ENCODE measurements around the gene ALKBH8. TPM values are rescaled to one million over a fixed set of nuclear protein-coding genes. Genes with fewer than 3 reads are reported as not detected.

ALKBH8 gene
- total RNA-seq, 3 donors from 2014 or later (not counting 1 experiment from before 2014, with no cell fraction given) = 6.9 to 11.8 (median 9.0) TPM

DNA sequence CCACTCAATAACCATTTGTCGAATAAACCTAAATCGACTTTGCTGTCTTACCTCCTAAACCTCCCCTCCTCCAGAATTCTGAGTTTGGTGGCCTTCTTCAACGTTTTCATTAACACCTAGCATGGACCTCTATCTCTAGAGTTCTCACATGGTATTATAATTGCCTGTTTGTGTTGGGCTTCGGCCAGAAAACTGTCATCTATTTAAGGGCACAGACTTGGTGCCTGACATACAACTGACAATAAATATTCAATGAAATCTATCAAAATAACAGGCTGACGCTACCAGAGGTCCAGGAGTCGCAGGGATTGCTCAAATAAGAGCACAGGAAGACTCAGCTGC lies 687 bp downstream of the ALKBH8 start:
- peaks cover 1% of the 10 kb centered on the region for H3K36me3 Mint-ChIP-seq
- no peaks in the 10 kb centered on the region for H3K9me3 Mint-ChIP-seq
- H3K4me3 ChIP-seq (ENCODE audit: low read length) = peak overlapping the region; percentile 70
- intact Hi-C loops (cut with micrococcal nuclease) = loop anchor here (1.0 kb wide), 1 partner anchor 108 kb away; the partner anchor contains the start of gene CWF19L2
- peak overlapping the region; percentile 94 for H3K4me3 Mint-ChIP-seq
- H3K4me1 Mint-ChIP-seq = peaks cover 27 to 39% of the 10 kb centered on the region in 2 donors
- H3K27me3 ChIP-seq (ENCODE audit: control insufficient read depth, insufficient read depth, low read length) = no peaks in the 10 kb centered on the region
- DNase-seq (no peak), ATAC-seq (peak in 1 of 3 donors; percentile 1)
- peaks cover 19% of the 10 kb centered on the region for H3K4me1 ChIP-seq (ENCODE audit: control insufficient read depth, insufficient read depth, low read length)
- H3K36me3 ChIP-seq (ENCODE audit: control insufficient read depth, insufficient read depth, low read length) = peaks cover 9% of the 10 kb centered on the region
- peak overlapping the region; percentile 91 to 93 for H3K27ac Mint-ChIP-seq
- TF ChIP-seq, protein P1, sequence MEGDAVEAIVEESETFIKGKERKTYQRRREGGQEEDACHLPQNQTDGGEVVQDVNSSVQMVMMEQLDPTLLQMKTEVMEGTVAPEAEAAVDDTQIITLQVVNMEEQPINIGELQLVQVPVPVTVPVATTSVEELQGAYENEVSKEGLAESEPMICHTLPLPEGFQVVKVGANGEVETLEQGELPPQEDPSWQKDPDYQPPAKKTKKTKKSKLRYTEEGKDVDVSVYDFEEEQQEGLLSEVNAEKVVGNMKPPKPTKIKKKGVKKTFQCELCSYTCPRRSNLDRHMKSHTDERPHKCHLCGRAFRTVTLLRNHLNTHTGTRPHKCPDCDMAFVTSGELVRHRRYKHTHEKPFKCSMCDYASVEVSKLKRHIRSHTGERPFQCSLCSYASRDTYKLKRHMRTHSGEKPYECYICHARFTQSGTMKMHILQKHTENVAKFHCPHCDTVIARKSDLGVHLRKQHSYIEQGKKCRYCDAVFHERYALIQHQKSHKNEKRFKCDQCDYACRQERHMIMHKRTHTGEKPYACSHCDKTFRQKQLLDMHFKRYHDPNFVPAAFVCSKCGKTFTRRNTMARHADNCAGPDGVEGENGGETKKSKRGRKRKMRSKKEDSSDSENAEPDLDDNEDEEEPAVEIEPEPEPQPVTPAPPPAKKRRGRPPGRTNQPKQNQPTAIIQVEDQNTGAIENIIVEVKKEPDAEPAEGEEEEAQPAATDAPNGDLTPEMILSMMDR (IDR thresholded peaks at IDR 0.05) = no peak
- H3K9me3 ChIP-seq (ENCODE audit: control insufficient read depth, insufficient read depth, low read length) = no peaks in the 10 kb centered on the region
- H3K27ac ChIP-seq (ENCODE audit: low read length) = peak overlapping the region; percentile 75
- 13% methylated on average over 5 of the region's 6 CpGs for WGBS (ENCODE audit: insufficient coverage)
- peaks cover 0 to under 1% of the 10 kb centered on the region in 2 donors for H3K27me3 Mint-ChIP-seq (ENCODE audit: low read depth in 2 of 2)

DNA sequence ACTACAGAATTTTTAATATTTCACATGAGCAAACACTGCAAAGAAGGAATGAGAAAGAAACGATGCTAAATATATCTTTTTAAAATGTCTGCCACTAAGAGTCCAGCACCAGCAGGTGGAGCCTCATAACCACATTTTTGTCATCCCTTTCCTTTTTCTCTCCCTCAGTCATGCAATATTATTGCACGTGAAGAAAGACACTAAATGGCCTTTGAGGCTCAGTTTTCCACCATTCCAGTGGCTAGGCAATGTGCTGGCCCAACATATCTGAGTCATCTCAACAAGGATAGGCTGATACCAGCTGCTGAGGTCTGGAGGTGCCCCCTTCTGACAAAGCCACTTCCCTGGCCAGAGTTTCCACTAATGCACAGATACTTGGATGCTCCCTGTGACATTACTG lies 1.8 kb downstream of the ALKBH8 start:
- peak overlapping the region; percentile 21 to 93 for H3K27ac Mint-ChIP-seq
- Histone ChIP-seq H3K27me3 (ENCODE audit: control insufficient read depth, insufficient read depth, low read length) (no peaks in the 10 kb centered on the region), H3K9me3 (ENCODE audit: control insufficient read depth, insufficient read depth, low read length) (no peaks in the 10 kb centered on the region), H3K27ac (ENCODE audit: low read length) (no peak overlapping the region), H3K4me3 (ENCODE audit: low read length) (no peak overlapping the region), H3K4me1 (ENCODE audit: control insufficient read depth, insufficient read depth, low read length) (peaks cover 19% of the 10 kb centered on the region), H3K36me3 (ENCODE audit: control insufficient read depth, insufficient read depth, low read length) (peaks cover 13% of the 10 kb centered on the region)
- ATAC-seq = no peak
- H3K4me1 Mint-ChIP-seq = peaks cover 27 to 39% of the 10 kb centered on the region in 2 donors
- peak overlapping the region; percentile 18 for H3K4me3 Mint-ChIP-seq
- H3K36me3 Mint-ChIP-seq = peaks cover 10% of the 10 kb centered on the region
- WGBS (ENCODE audit: insufficient coverage) = 2% methylated on average over 2 of the region's 2 CpGs
- H3K9me3 Mint-ChIP-seq = no peaks in the 10 kb centered on the region
- TF ChIP-seq, protein P1 (IDR thresholded peaks at IDR 0.05) = peak; percentile 35
- H3K27me3 Mint-ChIP-seq (ENCODE audit: low read depth in 2 of 2) = no peaks in the 10 kb centered on the region
- intact Hi-C loops (cut with micrococcal nuclease) = loop anchor here (2.0 kb wide), 1 partner anchor 15 kb away; no protein-coding TSS in a partner anchor
- DNase-seq = peak in 1 of 2 donors; percentile 70

DNA sequence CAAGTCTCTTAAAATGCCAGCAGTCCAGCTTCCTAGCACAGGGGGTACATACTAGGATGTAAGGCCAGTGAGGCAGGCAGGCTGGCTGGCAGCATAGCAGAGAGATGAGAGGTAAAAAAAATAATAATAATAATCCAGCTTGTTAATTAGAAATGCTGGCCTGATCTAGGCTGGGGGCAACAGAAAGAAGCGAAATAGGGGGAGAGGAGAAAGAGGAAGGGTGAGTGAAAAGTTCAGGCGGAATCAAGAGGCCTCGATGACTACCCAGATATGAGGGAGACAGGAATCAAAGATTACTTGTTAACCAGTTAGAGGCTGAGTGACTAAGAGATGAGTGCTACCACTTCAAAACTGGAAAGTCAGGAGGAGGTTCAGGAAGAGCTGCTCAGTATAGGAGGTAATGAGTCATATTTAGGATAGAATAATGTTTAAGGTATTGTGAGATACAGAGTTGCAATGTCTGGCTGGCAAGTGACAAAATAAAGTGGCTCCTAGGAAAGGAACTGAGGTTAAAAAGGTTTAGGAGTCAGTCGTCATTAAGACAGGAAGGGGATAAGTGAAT lies 2.8 kb downstream of the ALKBH8 start:
- no peaks in the 10 kb centered on the region for H3K9me3 ChIP-seq (ENCODE audit: control insufficient read depth, insufficient read depth, low read length)
- Mint-ChIP-seq H3K27me3 (ENCODE audit: low read depth in 2 of 2) (no peaks in the 10 kb centered on the region), H3K4me3 (peak overlapping the region; percentile 17), H3K9me3 (no peaks in the 10 kb centered on the region), H3K36me3 (peaks cover 10% of the 10 kb centered on the region), H3K27ac (peak overlapping the region in 1 of 2 donors; percentile 6), H3K4me1 (peaks cover 27 to 39% of the 10 kb centered on the region in 2 donors)
- no peaks in the 10 kb centered on the region for H3K27me3 ChIP-seq (ENCODE audit: control insufficient read depth, insufficient read depth, low read length)
- H3K27ac ChIP-seq (ENCODE audit: low read length) = no peak overlapping the region
- no peak overlapping the region for H3K4me3 ChIP-seq (ENCODE audit: low read length)
- TF ChIP-seq, protein P1 (IDR thresholded peaks at IDR 0.05) = no peak
- H3K4me1 ChIP-seq (ENCODE audit: control insufficient read depth, insufficient read depth, low read length) = peaks cover 19% of the 10 kb centered on the region
- H3K36me3 ChIP-seq (ENCODE audit: control insufficient read depth, insufficient read depth, low read length) = peaks cover 18% of the 10 kb centered on the region
- ATAC-seq = no peak
- WGBS (ENCODE audit: insufficient coverage) = 66% methylated on average over 4 of the region's 4 CpGs
- intact Hi-C loops (cut with micrococcal nuclease) = loop anchor here (2.0 kb wide), 1 partner anchor 14 kb away; no protein-coding TSS in a partner anchor
- no peak for DNase-seq

DNA sequence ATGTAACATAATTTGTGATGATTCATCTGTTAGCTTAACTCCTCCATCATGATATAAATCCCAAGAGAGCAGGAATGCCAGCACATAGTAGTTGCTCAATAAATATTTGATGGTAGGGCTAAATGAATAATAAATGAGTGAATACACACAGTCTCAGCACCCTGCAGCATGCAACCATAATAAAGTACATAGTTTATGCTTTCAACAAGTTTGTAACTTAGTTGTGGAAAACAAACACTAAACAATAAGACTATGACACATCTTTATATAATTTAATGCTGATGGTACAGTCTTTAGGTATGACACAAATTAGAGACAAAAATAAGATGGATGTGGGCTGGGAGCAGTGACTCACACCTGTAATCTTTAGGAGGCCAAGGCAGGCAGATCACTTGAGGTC lies 3.8 kb downstream of the ALKBH8 start:
- H3K9me3 Mint-ChIP-seq = no peaks in the 10 kb centered on the region
- TF ChIP-seq, protein P1 (IDR thresholded peaks at IDR 0.05) = no peak
- H3K9me3 ChIP-seq (ENCODE audit: control insufficient read depth, insufficient read depth, low read length) = no peaks in the 10 kb centered on the region
- no peak overlapping the region for H3K4me3 ChIP-seq (ENCODE audit: low read length)
- no peaks in the 10 kb centered on the region for H3K27me3 ChIP-seq (ENCODE audit: control insufficient read depth, insufficient read depth, low read length)
- DNase-seq (no peak), ATAC-seq (no peak)
- H3K36me3 Mint-ChIP-seq = peaks cover 10% of the 10 kb centered on the region
- H3K36me3 ChIP-seq (ENCODE audit: control insufficient read depth, insufficient read depth, low read length) = peaks cover 18% of the 10 kb centered on the region
- H3K4me3 Mint-ChIP-seq = no peak overlapping the region
- no peaks in the 10 kb centered on the region for H3K27me3 Mint-ChIP-seq (ENCODE audit: low read depth in 2 of 2)
- H3K4me1 Mint-ChIP-seq = peaks cover 27 to 37% of the 10 kb centered on the region in 2 donors
- no peak overlapping the region for H3K27ac Mint-ChIP-seq
- peaks cover 19% of the 10 kb centered on the region for H3K4me1 ChIP-seq (ENCODE audit: control insufficient read depth, insufficient read depth, low read length)
- no peak overlapping the region for H3K27ac ChIP-seq (ENCODE audit: low read length)
- intact Hi-C loops (cut with micrococcal nuclease) = loop anchor here (2.0 kb wide), 1 partner anchor 13 kb away; no protein-coding TSS in a partner anchor
